Measurements from ENCODE around the gene ITPKC.

The ITPKC gene

DNA sequence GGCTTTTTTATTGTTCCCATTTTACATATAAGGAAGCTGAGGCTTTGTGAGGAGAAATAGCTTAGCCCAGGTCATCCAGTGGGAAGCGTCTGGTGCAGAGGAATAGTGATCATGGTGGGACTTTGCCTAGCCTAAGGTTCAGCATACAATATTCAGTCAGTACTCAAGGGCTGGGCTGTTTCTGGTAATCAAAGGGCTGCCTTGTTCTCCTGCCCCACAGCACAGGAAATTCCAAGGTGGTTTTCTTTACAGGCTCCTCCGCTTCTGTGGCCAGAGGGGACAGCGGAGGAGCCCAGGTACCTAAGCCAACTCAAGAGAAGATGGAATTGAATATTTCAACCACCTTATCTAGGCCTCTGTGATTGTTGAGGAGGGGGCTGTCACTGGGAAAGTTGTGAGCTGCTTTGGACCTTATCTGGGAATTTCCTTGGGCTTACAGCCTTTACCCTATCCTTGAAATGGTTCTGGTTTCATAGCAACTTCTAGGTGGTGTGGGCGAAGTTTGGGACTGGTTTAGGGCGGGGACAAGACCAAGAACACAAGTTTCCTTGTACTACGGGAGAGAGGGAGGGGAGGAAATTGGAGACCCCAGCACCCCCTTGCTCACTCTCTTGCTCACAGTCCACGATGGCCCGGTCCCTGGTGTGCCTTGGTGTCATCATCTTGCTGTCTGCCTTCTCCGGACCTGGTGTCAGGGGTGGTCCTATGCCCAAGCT, 58.2 kb downstream of the ITPKC start, which contains the start of gene MIA:
TSS of gene MIA (plus strand) at position 606 of the 716 bp plus-strand sequence. CDS start at position 628, 22 bp downstream.
- no peak within 1 kb of the TSS for H3K4me3 ChIP-seq (ENCODE audit: low read depth, low read length)
- DNase-seq (ENCODE audit: low read depth) = no peak
- TF ChIP-seq, protein P1, sequence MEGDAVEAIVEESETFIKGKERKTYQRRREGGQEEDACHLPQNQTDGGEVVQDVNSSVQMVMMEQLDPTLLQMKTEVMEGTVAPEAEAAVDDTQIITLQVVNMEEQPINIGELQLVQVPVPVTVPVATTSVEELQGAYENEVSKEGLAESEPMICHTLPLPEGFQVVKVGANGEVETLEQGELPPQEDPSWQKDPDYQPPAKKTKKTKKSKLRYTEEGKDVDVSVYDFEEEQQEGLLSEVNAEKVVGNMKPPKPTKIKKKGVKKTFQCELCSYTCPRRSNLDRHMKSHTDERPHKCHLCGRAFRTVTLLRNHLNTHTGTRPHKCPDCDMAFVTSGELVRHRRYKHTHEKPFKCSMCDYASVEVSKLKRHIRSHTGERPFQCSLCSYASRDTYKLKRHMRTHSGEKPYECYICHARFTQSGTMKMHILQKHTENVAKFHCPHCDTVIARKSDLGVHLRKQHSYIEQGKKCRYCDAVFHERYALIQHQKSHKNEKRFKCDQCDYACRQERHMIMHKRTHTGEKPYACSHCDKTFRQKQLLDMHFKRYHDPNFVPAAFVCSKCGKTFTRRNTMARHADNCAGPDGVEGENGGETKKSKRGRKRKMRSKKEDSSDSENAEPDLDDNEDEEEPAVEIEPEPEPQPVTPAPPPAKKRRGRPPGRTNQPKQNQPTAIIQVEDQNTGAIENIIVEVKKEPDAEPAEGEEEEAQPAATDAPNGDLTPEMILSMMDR (IDR thresholded peaks at IDR 0.05; ENCODE audit: insufficient read depth, low read depth, low read length, missing control alignments) = no peak

DNA sequence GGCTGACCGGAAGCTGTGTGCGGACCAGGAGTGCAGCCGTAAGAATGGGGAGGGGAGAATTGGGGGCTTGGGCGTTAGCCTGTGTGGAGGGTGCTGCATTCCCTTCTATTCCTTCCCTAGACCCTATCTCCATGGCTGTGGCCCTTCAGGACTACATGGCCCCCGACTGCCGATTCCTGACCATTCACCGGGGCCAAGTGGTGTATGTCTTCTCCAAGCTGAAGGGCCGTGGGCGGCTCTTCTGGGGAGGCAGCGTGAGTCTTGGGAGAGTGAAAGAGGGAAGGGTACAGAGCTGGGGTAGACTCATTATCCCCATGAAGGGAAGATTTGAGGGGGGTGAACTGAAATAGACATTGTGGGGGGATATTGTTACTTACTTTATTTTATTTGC, 58.7 kb downstream of the ITPKC start:
- TF ChIP-seq, protein P1 (IDR thresholded peaks at IDR 0.05; ENCODE audit: insufficient read depth, low read depth, low read length, missing control alignments) = no peak
- no peak for DNase-seq (ENCODE audit: low read depth)
- H3K4me3 ChIP-seq (ENCODE audit: low read depth, low read length) = no peak overlapping the region

DNA sequence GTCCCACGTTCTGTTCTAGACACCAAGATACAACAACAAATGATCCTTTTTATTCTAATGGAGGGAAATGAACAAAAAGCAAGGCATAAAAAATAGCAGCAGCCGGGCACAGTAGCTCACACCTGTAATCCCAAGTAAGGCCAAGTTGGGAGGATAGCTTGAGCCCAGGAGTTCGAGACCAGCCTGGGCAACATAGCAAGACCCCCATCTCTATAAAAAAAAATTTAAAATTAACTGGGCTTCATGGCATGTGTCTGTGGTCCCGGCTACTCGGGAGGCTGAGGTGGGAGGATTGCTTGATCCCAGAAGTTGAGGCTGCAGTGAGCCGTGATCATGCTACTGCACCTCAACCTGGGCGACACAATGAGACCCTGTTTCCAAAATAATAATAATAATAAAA, 59.5 kb downstream of the ITPKC start:
- DNase-seq (ENCODE audit: low read depth) = no peak
- TF ChIP-seq, protein P1 (IDR thresholded peaks at IDR 0.05; ENCODE audit: insufficient read depth, low read depth, low read length, missing control alignments) = no peak
- no peak overlapping the region; the same call in 1 of the 2 replicates for H3K4me3 ChIP-seq (ENCODE audit: low read depth, low read length)

GRCh38 chr19:40776932-40777644, 60.2 kb downstream of the ITPKC start:
- TF ChIP-seq, protein P1 (IDR thresholded peaks at IDR 0.05; ENCODE audit: insufficient read depth, low read depth, low read length, missing control alignments) = no peak
- H3K4me3 ChIP-seq (ENCODE audit: low read depth, low read length) = peak overlapping the region; percentile 49
- peak; percentile 99 for DNase-seq (ENCODE audit: low read depth)

GRCh38 chr19:40777645-40777936, 60.7 kb downstream of the ITPKC start:
- DNase-seq (ENCODE audit: low read depth) = no peak
- peak overlapping the region; percentile 49 for H3K4me3 ChIP-seq (ENCODE audit: low read depth, low read length)
- TF ChIP-seq, protein P1 (IDR thresholded peaks at IDR 0.05; ENCODE audit: insufficient read depth, low read depth, low read length, missing control alignments) = no peak

- H3K4me3 ChIP-seq (ENCODE audit: low read depth, low read length) = peak within 1 kb of the TSS; percentile 49
- peak; percentile 100 for DNase-seq (ENCODE audit: low read depth)
- TF ChIP-seq, protein P1 (IDR thresholded peaks at IDR 0.05; ENCODE audit: insufficient read depth, low read depth, low read length, missing control alignments) = no peak
These were observed 61.2 kb downstream of the ITPKC start, which contains the start of gene RAB4B for GRCh38 chr19:40777937-40778705. Gene RAB4B (plus strand): TSS chr19:40778247. CDS start chr19:40778376, 129 bp downstream.
